GM08714 (cell line): Measurements from ENCODE around the gene GALNT9.

Experiments used
- H3K4me3 ChIP-seq: fragments of 200-500 bp; sonication (Bioruptor generic); 2 replicates; pipeline ENCODE4 v1.5.1; 2014; ENCODE audit warnings: mild to moderate bottlenecking, low read length, inconsistent platforms
- ZNF274 ChIP-seq: IDR thresholded peaks from 2 replicates; pipeline ENCODE4 v1.6.1; 2012; ENCODE audit warnings: mild to moderate bottlenecking, low read depth, low read length

GALNT9 gene

GRCh38 chr12:132265056-132265800 lies 64.2 kb downstream of the GALNT9 start:
- no peak overlapping the region for H3K4me3 ChIP-seq
- TF ChIP-seq ZNF274 = no peak

- no peak for TF ChIP-seq ZNF274
- no peak overlapping the region for H3K4me3 ChIP-seq
These were observed 65.0 kb downstream of the GALNT9 start for GRCh38 chr12:132264086-132265010.

- TF ChIP-seq ZNF274 = no peak
- no peak overlapping the region for H3K4me3 ChIP-seq
These were observed 65.8 kb downstream of the GALNT9 start for GRCh38 chr12:132263451-132264049.

- no peak overlapping the region for H3K4me3 ChIP-seq
- TF ChIP-seq ZNF274 = no peak
These were observed 66.4 kb downstream of the GALNT9 start for GRCh38 chr12:132263061-132263360.

- H3K4me3 ChIP-seq = no peak overlapping the region
- no peak for TF ChIP-seq ZNF274
These were observed 66.9 kb downstream of the GALNT9 start for GRCh38 chr12:132262256-132263060.

GRCh38 chr12:132261328-132262138 lies 67.9 kb downstream of the GALNT9 start:
- no peak overlapping the region for H3K4me3 ChIP-seq
- no peak for TF ChIP-seq ZNF274

GRCh38 chr12:132260721-132261120 lies 68.7 kb downstream of the GALNT9 start:
- no peak for TF ChIP-seq ZNF274

GRCh38 chr12:132259872-132260695 lies 69.3 kb downstream of the GALNT9 start:
- H3K4me3 ChIP-seq = no peak overlapping the region
- no peak for TF ChIP-seq ZNF274

More at GRCh38 chr12:132260721-132261120, 68.7 kb downstream of the GALNT9 start:
- no peak overlapping the region for H3K4me3 ChIP-seq

GRCh38 chr12:132259364-132259871 lies 70.0 kb downstream of the GALNT9 start:
- no peak overlapping the region for H3K4me3 ChIP-seq
- TF ChIP-seq ZNF274 = no peak

- no peak for TF ChIP-seq ZNF274
- no peak overlapping the region for H3K4me3 ChIP-seq
These were observed 70.8 kb downstream of the GALNT9 start for GRCh38 chr12:132258543-132258942.

GRCh38 chr12:132257955-132258490 lies 71.4 kb downstream of the GALNT9 start:
- TF ChIP-seq ZNF274 = no peak
- no peak overlapping the region for H3K4me3 ChIP-seq
